GM12873 (cell line): Measurements from ENCODE around the gene METTL6.

Experiments
- CTCF ChIP-seq: IDR thresholded peaks from 2 replicates; pipeline ENCODE4 v1.5.1; 2012; ENCODE audit warnings: low read depth, mild to moderate bottlenecking, moderate library complexity, low read length, control low read depth; ENCODE audit not compliant: insufficient read depth; ENCODE audit errors: missing control alignments

Gene METTL6

GRCh38 chr3:15465876-15466585, 38.7 kb upstream of the METTL6 start:
- TF ChIP-seq CTCF, result no peak

- no peak for TF ChIP-seq CTCF
Observed at GRCh38 chr3:15462451-15462850, 35.1 kb upstream of the METTL6 start.

- TF ChIP-seq CTCF, result no peak
Observed at GRCh38 chr3:15460891-15461531, 33.7 kb upstream of the METTL6 start.

GRCh38 chr3:15458212-15458780, 31.0 kb upstream of the METTL6 start:
- TF ChIP-seq CTCF, result no peak

GRCh38 chr3:15456321-15456720, 29.0 kb upstream of the METTL6 start:
- TF ChIP-seq CTCF, result no peak

GRCh38 chr3:15455756-15456155, 28.4 kb upstream of the METTL6 start:
- TF ChIP-seq CTCF, result no peak

GRCh38 chr3:15454965-15455364, 27.6 kb upstream of the METTL6 start:
- TF ChIP-seq CTCF, result no peak
